Ovary (tissue), 9 donors: ENCODE results near the gene CCR2. TPM values are rescaled to one million over a fixed set of nuclear protein-coding genes. Genes with fewer than 3 reads are reported as not detected.
"Not testable (repeated sequence)": the region's sequence is repeated elsewhere in the genome, so short reads cannot be mapped to it uniquely, and the experiment has no call there.

Experiments
- DNase-seq, 5 donors: peaks; one replicate each; pipeline ENCODE4 v3.0.0-alpha.2; 2019 to 2020
- H3K27ac ChIP-seq, 2 donors: fragments of 200-600 bp; one replicate each; pipeline versions ENCODE4 v1.5.1 to v1.8.0; 2019 to 2022
- H3K27me3 ChIP-seq: fragments of 200-600 bp; one replicate; pipeline ENCODE4 v1.8.0; 2022
- H3K36me3 ChIP-seq: fragments of 200-600 bp; sonication (generic); one replicate; pipeline ENCODE4 v1.5.1; 2019
- H3K4me1 ChIP-seq: one replicate; pipeline ENCODE4 v1.8.1; 2013; ENCODE audit warnings: mild to moderate bottlenecking, moderate library complexity; ENCODE audit not compliant: insufficient read depth
- H3K4me3 ChIP-seq: fragments of 200-600 bp; sonication (generic); one replicate; pipeline ENCODE4 v1.5.1; 2017
- H3K9me3 ChIP-seq, 2 donors: fragments of 200-600 bp in 1 of 2; sonication (generic) in 1 of 2; one replicate each; pipeline versions ENCODE4 v1.5.1 to v1.8.1; 2013 to 2019; ENCODE audit warnings: mild to moderate bottlenecking in 1 of 2, moderate library complexity in 1 of 2
- CTCF ChIP-seq, 3 donors: fragments of 450-650 bp in 2 of 3; fragments of 200-600 bp in 1 of 3; IDR thresholded peaks; one replicate each; pipeline versions ENCODE4 v1.5.1 to v1.8.0; 2016 to 2022; ENCODE audit warnings: antibody characterized with exemption in 3 of 3, mild to moderate bottlenecking in 1 of 3
- EP300 ChIP-seq: sonication (generic); formaldehyde crosslinking; IDR thresholded peaks from one replicate; pipeline ENCODE4 v1.6.1; 2017; ENCODE audit warnings: antibody characterized with exemption
- POLR2A ChIP-seq: fragments of 450-650 bp; IDR thresholded peaks from one replicate; pipeline ENCODE4 v1.6.1; 2017; ENCODE audit warnings: antibody characterized with exemption, mild to moderate bottlenecking, moderate library complexity
- WGBS, 3 donors: extraction: QIAGEN DNeasy Blood & Tissue Kit in 1 of 3; methylation state at CpG; one replicate each; pipeline versions ENCODE4 v1.1.5 to v1.1.7; 2013 to 2017; 5-methylcytosine and 5-hydroxymethylcytosine counted together
- intact Hi-C, 4 donors: fragments of 100-400 bp; cut with DNase I; formaldehyde crosslinking; loops; one replicate each; pipeline versions ENCODE4 v1.11.0 to v1.15.1; 2022 to 2023
- polyA plus RNA-seq, 2 donors: library from polyadenylated mRNA; stranded (reverse); fragments of 200-250 nt in 1 of 2; fragments of 350-450 nt in 1 of 2; fragmentation: Illumina TruSeq in 1 of 2; extraction: RNeasy Lipid Tissue Mini Kit (QIAGEN cat#74804) in 1 of 2; gene quantifications; one replicate each; pipeline ENCODE4 v1.2.3, GENCODE V29; 2013 to 2014
- total RNA-seq, 7 donors: library from RNA; depleted of rRNA in 2 of 7; stranded (reverse); fragments of >200 nt in 2 of 7; fragmentation: NEBNext Ultra II Directional in 3 of 7; extraction: Animal tissue kit (Norgen Biotek cat#: 25700) in 3 of 7; gene quantifications; one replicate each; pipeline versions ENCODE4 v1.1.0 to v1.2.4, GENCODE V29; 2016 to 2023
- donor health status: DM: no; HTN: no; CAD: no; lungs with moderate emphysema.
- donor health status: DM: no; HTN: no; CAD: no.
- donor health status: Bipolar disorder and iron deficiency.
- donor health status: DM: yes; HTN: yes; CAD: no.
- donor health status: DM: no; HTN: no; CAD: no.
- donor health status: DM: yes; HTN: yes; CAD: no.

CCR2 gene
- total and polyA plus RNA-seq, 9 donors: 0.34 to 6.0 (median 0.43) TPM

GRCh38 chr3:46381625-46382024, 27.7 kb downstream of the CCR2 start:
- peaks cover 4% of the 10 kb centered on the region for H3K4me1 ChIP-seq
- WGBS, 3 donors: 28 to 53% (median 34%) methylated on average over 3 of the region's 3 CpGs
- no peaks in the 10 kb centered on the region for H3K9me3 ChIP-seq
- no peak overlapping the region for H3K27ac ChIP-seq
- no peaks in the 10 kb centered on the region for H3K36me3 ChIP-seq
- intact Hi-C loops: no loop called here
- DNase-seq: no peak
- H3K27me3 ChIP-seq: no peaks in the 10 kb centered on the region
- no peak overlapping the region for H3K4me3 ChIP-seq
- TF ChIP-seq EP300 (no peak), POLR2A (no peak), CTCF (IDR thresholded peaks at IDR 0.05) (no peak)

GRCh38 chr3:46383211-46383950, 29.5 kb downstream of the CCR2 start:
- WGBS, 3 donors: 61 to 77% (median 69%) methylated on average over 6 of the region's 6 CpGs
- Histone ChIP-seq H3K27me3 (no peaks in the 10 kb centered on the region), H3K4me3 (no peak overlapping the region), H3K36me3 (no peaks in the 10 kb centered on the region), H3K9me3 (no peaks in the 10 kb centered on the region), H3K27ac (no peak overlapping the region), H3K4me1 (peaks cover 4% of the 10 kb centered on the region)
- TF ChIP-seq CTCF (IDR thresholded peaks at IDR 0.05) (no peak), POLR2A (no peak), EP300 (no peak)
- intact Hi-C loops: no loop called here
- DNase-seq: no peak

- Histone ChIP-seq H3K27me3 (no peaks in the 10 kb centered on the region), H3K9me3 (no peaks in the 10 kb centered on the region), H3K4me3 (no peak overlapping the region), H3K36me3 (no peaks in the 10 kb centered on the region), H3K27ac (no peak overlapping the region), H3K4me1 (peaks cover 4% of the 10 kb centered on the region)
- no peak for DNase-seq
- 61 to 72% (median 68%) methylated on average over 5 of the region's 5 CpGs for WGBS, 3 donors
- no peak for TF ChIP-seq EP300
- TF ChIP-seq POLR2A: no peak
- intact Hi-C loops: no loop called here
These were observed 30.0 kb downstream of the CCR2 start for GRCh38 chr3:46383951-46384330.

GRCh38 chr3:46386205-46386604, 32.3 kb downstream of the CCR2 start:
- DNase-seq: no peak
- intact Hi-C loops: no loop called here
- no peak for TF ChIP-seq POLR2A
- TF ChIP-seq CTCF (IDR thresholded peaks at IDR 0.05): no peak
- no peak for TF ChIP-seq EP300
- no peaks in the 10 kb centered on the region for H3K36me3 ChIP-seq
- H3K4me3 ChIP-seq: no peak overlapping the region
- no peaks in the 10 kb centered on the region for H3K27me3 ChIP-seq
- 22 to 43% (median 25%) methylated on average over 4 of the region's 4 CpGs for WGBS, 3 donors
- H3K27ac ChIP-seq: no peak overlapping the region
- H3K9me3 ChIP-seq: no peaks in the 10 kb centered on the region
- H3K4me1 ChIP-seq: no peaks in the 10 kb centered on the region

- DNase-seq, H3K9me3 ChIP-seq, H3K4me3 ChIP-seq, H3K36me3 ChIP-seq, H3K27me3 ChIP-seq, H3K4me1 ChIP-seq, H3K27ac ChIP-seq, intact Hi-C loops: not testable (repeated sequence)
- WGBS, 3 donors: 86 to 92% (median 89%) methylated on average over 4 of the region's 4 CpGs
These were observed 34.9 kb downstream of the CCR2 start for GRCh38 chr3:46388847-46389246.
